Liver (tissue), 3 donors: ENCODE measurements around the gene SLC10A3.

Experiments
- ATF3 ChIP-seq: IDR thresholded peaks from 2 replicates; pipeline ENCODE4 v1.6.1; 2016; ENCODE audit warnings: antibody characterized with exemption
- GABPA ChIP-seq, 2 donors: IDR thresholded peaks in 1 of 2; conservative IDR thresholded peaks in 1 of 2; 2 replicates each; pipeline ENCODE4 v1.6.1; 2016; ENCODE audit warnings: antibody characterized with exemption in 2 of 2, mild to moderate bottlenecking in 1 of 2, moderate library complexity in 1 of 2
- HNF4A ChIP-seq, 2 donors: conservative IDR thresholded peaks; 2 replicates each; pipeline ENCODE4 v1.6.1; 2016; ENCODE audit warnings: antibody characterized with exemption in 2 of 2, mild to moderate bottlenecking in 2 of 2
- MAX ChIP-seq: IDR thresholded peaks from 2 replicates; pipeline ENCODE4 v1.6.1; 2016; ENCODE audit warnings: antibody characterized with exemption
- NR2F2 ChIP-seq: IDR thresholded peaks from 2 replicates; pipeline ENCODE4 v1.6.1; 2016; ENCODE audit warnings: antibody characterized with exemption
- RAD21 ChIP-seq, 2 donors: IDR thresholded peaks; 2 replicates each; pipeline ENCODE4 v1.6.1; 2016; ENCODE audit warnings: antibody characterized with exemption in 2 of 2, mild to moderate bottlenecking in 2 of 2
- REST ChIP-seq: IDR thresholded peaks from 2 replicates; pipeline ENCODE4 v1.6.1; 2016; ENCODE audit warnings: antibody characterized with exemption, mild to moderate bottlenecking
- RXRA ChIP-seq, 2 donors: IDR thresholded peaks; 2 replicates each; pipeline ENCODE4 v1.6.1; 2017 to 2018; ENCODE audit warnings: antibody characterized with exemption in 2 of 2, mild to moderate bottlenecking in 1 of 2
- SP1 ChIP-seq: IDR thresholded peaks from 2 replicates; pipeline ENCODE4 v1.6.1; 2018; ENCODE audit warnings: antibody characterized with exemption, mild to moderate bottlenecking
- TF ChIP-seq, protein P1 (sequence below): fragments of 150-350 bp; IDR thresholded peaks from 2 replicates; pipeline ENCODE4 v1.5.1; 2017; ENCODE audit warnings: improper control_type of control experiment, low read depth, low read length; ENCODE audit not compliant: missing input control
- TF ChIP-seq, protein P2 (sequence below): IDR thresholded peaks from 2 replicates; pipeline ENCODE4 v1.6.1; 2016; ENCODE audit warnings: antibody characterized with exemption
- donor health status: healthy.
- donor health status: healthy.

DNA sequence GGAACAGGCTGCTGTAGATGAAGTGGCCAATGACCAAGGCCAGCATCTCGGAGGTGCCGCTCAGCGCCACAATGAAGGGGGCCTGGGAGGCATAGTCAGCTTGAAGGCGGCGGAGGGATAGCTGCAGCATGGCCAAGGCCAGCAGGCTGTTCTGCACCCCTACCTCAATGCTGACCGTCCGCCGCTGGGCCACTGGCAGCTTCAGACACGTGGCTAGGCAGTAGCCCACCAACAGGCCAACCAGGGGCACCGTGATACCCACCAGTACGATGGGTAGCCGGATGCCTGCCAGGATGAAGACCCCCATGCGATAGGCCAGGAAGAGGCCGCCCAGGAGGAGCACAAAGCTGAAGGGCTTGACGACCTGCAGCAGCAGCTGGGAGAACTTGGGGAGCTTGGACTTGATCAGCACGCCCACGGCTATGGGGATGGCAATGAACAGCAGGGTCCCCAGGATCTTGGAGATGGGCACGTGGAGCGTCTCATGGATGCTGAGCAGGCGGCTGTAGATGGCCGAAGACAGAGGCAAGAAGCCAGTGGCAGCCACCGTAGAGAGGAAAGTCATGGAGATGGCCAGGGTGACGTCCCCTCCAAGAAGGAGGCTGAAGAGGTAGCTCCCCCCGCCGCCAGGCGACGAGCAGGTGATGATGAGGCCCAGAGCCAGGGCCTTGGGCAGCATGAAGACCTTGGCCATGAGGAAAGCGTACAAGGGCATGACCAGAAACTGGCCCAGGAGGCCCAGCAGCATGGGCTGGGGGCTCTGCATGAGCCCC is 2.7 kb downstream of the SLC10A3 start:
- no peak for TF ChIP-seq MAX
- TF ChIP-seq, protein P1, sequence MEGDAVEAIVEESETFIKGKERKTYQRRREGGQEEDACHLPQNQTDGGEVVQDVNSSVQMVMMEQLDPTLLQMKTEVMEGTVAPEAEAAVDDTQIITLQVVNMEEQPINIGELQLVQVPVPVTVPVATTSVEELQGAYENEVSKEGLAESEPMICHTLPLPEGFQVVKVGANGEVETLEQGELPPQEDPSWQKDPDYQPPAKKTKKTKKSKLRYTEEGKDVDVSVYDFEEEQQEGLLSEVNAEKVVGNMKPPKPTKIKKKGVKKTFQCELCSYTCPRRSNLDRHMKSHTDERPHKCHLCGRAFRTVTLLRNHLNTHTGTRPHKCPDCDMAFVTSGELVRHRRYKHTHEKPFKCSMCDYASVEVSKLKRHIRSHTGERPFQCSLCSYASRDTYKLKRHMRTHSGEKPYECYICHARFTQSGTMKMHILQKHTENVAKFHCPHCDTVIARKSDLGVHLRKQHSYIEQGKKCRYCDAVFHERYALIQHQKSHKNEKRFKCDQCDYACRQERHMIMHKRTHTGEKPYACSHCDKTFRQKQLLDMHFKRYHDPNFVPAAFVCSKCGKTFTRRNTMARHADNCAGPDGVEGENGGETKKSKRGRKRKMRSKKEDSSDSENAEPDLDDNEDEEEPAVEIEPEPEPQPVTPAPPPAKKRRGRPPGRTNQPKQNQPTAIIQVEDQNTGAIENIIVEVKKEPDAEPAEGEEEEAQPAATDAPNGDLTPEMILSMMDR: no peak
- TF ChIP-seq, protein P2, sequence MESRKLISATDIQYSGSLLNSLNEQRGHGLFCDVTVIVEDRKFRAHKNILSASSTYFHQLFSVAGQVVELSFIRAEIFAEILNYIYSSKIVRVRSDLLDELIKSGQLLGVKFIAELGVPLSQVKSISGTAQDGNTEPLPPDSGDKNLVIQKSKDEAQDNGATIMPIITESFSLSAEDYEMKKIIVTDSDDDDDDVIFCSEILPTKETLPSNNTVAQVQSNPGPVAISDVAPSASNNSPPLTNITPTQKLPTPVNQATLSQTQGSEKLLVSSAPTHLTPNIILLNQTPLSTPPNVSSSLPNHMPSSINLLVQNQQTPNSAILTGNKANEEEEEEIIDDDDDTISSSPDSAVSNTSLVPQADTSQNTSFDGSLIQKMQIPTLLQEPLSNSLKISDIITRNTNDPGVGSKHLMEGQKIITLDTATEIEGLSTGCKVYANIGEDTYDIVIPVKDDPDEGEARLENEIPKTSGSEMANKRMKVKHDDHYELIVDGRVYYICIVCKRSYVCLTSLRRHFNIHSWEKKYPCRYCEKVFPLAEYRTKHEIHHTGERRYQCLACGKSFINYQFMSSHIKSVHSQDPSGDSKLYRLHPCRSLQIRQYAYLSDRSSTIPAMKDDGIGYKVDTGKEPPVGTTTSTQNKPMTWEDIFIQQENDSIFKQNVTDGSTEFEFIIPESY: no peak
- TF ChIP-seq ATF3: no peak
- TF ChIP-seq REST: no peak
- no peak for TF ChIP-seq HNF4A (conservative IDR thresholded peaks at IDR 0.05)
- no peak for TF ChIP-seq NR2F2
- no peak for TF ChIP-seq GABPA (IDR thresholded peaks at IDR 0.05 in 1 of 2, conservative IDR thresholded peaks at IDR 0.05 in 1 of 2)
- no peak for TF ChIP-seq RAD21 (IDR thresholded peaks at IDR 0.05)
- no peak for TF ChIP-seq SP1
- no peak for TF ChIP-seq RXRA (IDR thresholded peaks at IDR 0.05)
